Inferior parietal cortex (tissue), 1 donor: ENCODE data around the gene ARHGEF7.

Source experiments
- DNase-seq: peaks from one replicate; pipeline ENCODE4 v3.0.0-alpha.2; 2016; ENCODE audit errors: extremely low spot score

ARHGEF7 gene

DNA sequence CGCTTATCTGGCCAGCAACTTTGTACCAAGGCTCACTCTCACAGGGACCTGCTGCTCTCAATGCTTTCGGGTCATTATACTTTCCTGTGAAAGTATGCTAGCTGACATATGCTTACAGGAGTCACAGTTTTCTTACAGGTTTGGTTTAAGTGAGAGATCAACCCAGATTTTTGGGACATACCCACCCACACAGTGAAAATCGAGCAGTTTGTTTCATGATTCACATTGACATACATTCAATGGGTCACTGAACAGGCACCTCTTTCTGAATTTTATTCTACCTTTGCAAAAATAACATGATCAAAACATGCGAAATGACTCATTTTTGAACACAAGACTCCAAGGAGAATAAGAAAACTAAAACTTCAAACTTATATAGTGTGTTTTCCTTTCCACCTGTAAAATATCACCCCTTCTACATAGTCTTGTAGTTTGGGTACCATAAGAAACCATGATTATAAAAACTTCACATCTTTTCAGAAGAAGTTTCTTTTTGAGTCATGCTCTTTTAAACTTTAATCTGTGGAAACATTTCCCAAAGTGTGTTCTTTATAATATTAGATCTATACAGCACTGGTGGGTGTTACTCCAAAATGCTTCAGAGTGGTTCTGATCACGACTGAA lies 161.0 kb downstream of the ARHGEF7 start:
- DNase-seq: no peak

DNA sequence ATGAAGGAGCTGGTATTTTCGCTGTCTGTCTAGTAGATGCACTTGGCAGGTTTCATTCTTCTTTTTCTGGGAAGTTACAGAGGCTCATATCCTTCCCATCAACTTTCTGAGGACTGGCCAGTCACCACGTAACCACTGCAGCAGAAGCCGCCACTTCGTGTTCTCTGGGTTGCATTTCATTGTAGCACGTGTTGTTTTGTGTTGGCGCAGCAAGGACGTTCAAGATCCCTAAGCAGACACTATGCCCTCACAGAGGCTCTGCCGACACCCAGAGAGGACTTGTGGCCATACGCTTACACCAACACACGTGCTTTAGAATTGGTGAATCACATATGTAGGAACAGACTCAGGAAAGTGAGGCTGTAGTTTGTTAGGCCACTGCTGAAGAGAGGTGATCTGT lies 163.1 kb downstream of the ARHGEF7 start:
- no peak for DNase-seq

DNA sequence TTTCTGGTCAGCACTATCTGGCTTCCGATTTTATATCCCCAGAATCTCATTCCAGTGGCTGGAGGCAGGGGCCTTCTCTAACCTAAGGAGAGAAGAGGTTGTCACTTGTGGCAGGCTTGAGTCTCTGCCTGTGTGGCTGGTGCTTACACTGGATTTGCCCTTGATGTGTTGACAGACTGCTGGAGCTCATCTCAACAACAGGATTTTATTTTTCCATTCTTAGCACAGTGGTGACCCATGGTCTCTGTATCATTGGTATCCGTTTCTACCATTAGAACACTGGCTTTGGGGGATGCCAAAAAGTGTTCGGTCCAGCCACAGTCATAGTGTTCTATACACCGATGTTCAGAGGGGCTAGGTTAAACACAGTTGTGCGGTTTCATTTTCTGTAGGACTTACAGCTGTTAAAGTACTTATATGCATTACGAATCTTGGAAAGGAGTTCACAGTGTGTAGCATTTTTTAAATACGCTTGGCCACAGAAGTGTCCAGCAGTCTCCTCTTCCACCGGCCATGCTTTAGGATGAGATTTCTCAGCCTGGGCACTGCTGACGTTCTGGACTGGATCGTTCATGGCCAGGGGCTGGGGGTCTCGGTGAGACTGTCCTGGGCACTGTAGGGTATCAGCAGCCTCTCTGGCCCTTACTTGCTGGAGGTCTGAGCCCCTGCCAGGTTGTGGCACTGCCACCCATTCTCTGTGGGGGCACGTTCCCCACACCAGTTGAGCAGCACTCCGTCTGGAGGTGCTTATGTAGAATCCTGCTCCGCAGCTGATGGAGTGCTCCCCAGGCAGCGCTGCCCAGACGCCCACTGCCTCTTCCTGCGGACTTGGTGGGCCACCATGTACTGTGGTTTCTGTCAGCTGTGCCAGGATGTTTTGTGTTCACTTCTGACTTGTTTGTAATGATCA lies 163.9 kb downstream of the ARHGEF7 start:
- DNase-seq: no peak

DNA sequence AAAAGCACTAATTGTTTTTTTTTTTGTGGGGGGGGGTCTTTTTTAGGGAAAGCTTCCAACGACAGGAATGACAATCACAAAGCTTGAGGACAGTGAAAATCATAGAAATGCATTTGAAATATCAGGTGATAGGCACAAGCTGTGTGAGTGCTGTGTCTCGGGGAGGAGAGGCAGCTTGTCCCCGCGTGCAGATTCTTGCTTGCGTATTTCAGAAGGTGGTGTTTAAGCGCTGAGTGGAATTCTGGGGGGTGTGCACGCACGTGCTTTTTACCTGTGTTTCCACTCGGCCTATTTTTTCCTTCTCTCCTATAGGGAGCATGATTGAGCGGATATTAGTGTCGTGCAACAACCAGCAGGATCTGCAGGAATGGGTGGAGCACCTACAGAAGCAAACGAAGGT lies 165.1 kb downstream of the ARHGEF7 start:
- no peak for DNase-seq

DNA sequence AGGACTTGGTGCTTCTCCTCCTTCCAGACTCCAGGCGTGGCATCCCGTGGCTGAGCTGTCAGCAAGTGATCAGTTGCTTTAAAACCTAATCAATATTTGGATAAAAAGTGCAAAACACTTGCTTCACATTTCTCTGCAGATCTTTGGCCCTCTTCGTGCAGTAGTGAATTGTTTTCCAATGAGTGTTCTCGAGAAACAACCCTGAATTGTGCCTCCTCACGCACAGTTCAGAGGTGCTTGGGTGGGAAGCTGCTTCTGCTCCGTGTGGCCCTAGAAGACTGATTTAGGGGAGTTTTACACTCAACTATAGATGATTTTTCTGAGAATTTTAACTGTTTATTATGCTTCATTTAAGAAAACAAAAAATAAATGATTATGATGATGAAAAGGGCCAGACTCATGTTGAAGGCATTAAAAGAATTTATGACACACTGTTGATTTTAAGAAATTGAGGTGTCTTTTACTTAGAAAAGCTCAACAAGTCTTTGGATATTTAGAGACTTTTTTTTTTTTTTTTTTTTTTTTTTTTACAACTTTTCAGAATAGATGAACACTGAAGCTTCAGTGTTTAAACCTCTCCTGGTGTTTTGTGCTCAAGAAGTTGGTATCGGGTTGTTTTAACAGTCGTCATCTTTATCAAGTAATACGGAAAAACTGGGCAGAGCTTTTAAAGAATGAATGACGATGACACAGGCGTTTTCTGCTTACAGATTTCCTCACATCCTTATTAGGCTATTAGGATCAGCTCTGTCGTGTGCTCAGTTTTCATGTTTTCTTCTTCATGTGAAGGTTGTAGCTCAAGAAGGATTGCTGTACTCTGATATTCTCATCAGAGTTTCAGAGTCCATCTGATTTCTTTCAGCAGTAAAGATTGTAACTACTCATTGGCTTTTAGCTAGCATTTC lies 165.8 kb downstream of the ARHGEF7 start:
- no peak for DNase-seq

DNA sequence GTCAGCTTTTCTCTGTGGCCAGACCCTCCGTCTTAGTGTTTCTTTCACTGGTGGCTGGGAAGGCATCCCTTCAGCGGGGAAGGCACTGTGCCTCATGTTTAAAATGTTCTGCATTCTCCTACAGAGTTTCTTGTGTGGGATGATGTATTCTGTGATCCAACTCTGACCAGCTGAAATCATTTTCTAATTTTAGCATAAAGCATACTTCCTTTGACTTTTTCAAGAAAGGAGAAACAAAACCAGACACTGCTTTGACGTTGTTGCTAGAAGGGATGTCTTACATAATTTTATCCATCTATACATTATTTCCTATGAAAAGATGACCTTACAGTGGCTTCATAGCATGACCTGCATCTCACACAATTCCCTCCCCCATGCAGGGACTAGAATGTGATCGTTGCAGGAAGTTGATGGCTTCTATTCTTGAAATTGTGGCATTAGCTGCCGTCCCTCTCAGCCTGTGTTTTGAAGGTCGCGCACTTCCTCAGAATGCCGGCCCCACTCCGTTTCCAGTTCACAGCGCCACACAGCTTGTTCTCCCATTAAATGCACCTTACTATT lies 166.7 kb downstream of the ARHGEF7 start:
- no peak for DNase-seq

DNA sequence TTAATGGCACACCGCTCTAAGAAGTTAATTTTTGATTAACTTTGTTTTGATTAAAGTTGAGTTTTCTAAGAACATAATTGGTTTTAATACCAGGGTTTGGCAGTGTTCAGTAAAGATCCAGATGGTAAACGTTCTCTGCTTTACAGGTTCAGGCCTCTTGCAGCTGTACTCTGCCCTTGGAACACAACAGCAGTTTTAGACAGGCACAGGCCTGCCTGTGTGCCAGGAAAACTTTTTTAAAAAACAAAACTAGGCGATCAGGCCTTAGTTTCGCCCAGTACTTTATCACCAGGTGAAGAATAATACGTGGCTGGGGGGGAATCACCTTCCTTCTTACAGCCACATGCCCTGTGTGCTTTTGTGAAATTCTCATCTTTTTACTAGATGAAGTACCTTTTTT lies 167.3 kb downstream of the ARHGEF7 start:
- DNase-seq: no peak

DNA sequence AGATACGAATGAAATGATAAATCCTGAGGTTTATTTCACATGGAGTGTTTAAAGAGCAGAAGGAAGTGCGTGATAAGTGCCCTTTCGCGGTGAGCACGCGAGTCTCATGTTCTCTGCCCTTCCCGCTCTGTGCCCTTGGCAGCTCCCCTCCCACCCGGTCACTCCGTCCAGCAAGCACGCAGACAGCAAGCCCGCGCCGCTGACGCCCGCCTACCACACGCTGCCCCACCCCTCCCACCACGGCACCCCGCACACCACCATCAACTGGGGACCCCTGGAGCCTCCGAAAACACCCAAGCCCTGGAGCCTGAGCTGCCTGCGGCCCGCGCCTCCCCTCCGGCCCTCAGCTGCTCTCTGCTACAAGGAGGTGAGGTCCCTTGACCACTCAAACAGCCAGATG lies 167.9 kb downstream of the ARHGEF7 start:
- DNase-seq: no peak

DNA sequence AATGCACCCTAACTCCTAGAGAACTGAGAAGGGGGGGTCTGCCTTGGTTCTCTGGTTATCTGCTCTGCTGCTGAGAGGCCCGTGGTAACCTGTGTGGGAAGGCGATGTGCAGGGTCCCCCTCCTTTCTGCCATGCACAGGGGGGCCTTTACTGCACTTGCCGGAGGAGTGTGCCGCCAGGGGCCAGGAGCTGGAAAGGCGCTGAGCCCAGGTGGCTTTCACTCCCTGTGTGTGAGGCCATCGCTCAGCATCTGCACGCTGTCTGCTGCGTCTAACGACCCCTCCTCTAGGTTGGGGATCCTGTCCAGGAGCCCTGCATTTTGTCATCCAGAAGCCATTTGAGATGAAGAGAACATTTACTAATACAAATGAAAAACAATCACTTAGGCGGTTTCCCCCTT lies 168.3 kb downstream of the ARHGEF7 start:
- no peak for DNase-seq

DNA sequence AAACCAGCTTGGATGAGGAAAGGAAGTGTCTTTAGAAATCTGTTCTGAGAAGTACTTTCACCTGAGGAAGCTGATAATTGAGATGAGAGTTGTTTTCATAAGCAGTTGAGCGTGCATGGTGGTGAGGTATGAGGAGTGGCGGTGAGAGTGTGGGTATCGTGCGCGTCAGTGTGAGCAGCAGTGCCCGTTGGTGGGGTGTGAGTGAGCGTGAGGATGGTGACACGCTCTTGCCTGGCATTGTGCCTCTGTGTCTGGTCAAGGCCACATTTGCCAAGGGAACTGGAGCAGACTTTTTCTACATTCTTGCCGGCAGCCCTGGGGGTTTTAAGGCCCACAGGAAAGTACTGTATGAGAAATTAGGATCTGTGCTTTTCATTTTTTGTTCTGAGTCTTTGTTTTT lies 168.9 kb downstream of the ARHGEF7 start:
- no peak for DNase-seq

DNA sequence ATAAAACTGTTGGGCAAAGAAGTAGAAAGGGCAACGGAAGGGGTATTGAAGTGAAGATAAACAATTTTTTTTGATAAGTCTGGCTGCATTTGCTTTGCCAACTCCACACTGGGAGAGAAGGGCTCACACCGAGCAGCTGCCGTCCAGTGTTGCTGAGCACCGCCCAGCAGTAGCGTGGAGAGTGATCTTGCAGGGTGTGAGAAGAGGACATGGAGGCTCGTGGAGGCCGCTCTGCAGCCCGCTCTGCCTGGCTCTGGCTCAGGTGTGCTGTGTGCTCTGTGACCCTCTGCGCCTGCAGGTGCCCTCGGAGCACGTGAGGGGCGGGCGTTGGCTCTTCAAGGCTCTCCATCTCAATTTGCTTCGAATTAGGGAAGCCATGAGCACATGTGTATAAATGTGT lies 169.5 kb downstream of the ARHGEF7 start:
- no peak for DNase-seq

DNA sequence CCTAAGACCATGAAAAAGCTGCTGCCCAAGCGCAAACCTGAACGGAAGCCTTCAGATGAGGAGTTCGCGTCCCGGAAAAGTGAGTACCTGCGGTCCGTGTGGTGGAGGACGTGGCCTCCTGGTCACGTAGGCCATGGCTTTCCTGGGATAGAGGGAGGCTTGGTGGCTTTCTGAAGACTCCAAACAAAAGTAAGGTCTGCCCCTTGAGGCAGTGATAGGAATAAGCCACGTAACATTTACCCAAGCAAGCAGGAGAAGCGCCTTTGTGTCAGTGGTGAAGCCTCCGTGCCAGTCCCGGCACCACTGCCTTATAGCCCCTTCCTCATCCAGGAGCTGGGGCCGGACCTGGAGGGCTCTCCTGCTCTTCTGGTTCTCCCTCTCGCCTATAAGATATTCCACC lies 171.1 kb downstream of the ARHGEF7 start:
- DNase-seq: no peak

DNA sequence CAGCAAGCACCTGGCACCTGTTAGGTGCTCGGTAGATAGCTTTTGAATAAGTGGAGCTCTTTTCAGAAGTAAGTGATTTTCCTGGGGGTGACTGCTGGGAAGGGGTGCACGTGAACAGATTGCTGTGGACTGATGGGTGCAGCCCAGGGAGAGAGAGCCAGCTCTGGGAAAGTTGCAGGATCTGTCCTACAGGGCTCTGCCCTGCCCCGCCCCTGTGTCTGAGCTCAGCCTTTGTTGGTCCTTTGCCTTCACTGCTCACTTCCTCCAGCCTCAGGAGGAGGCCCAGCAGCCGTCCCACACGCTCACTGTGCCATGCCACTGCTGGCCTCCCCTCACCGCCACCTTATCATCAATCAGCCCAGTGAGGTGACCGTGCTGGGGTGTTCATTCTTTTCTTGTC lies 171.6 kb downstream of the ARHGEF7 start:
- DNase-seq: no peak

DNA sequence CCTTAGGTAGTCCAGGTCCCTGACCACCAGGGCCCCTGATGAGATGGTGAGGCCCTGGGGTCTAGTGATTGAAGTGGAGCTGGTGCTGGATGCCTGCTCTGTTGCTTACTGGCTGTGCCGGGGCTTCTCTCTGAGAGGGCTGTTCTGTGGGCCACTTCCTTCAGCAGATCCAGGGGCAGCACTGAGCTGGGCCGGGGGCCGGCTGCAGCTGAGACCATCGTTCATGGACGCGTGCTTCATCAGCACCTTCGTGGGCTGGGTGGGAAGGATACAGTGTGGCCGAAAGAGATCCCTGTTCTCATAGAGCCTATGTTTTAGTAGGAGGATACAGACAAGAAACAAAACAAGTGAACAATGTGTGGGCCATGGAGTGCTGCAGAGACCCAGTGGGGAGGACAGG lies 172.1 kb downstream of the ARHGEF7 start:
- DNase-seq: no peak

DNA sequence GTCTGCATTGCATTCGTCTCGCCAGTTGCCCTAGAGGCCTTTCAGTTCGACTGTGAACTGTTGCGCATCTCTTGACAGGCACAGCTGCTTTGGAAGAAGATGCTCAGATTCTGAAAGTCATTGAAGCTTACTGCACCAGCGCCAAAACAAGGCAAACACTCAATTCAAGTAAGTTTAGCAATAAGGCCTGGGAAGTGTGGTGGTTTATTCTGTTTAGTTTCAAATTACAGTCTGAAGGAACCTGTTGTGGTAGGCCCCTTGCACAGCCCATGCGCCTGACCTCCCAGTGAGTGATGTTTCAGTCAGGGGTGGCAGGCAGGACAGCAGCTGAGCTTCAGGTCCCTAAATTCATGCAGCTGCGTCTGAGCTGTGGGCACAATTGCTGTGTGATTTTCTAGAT lies 173.2 kb downstream of the ARHGEF7 start:
- no peak for DNase-seq

DNA sequence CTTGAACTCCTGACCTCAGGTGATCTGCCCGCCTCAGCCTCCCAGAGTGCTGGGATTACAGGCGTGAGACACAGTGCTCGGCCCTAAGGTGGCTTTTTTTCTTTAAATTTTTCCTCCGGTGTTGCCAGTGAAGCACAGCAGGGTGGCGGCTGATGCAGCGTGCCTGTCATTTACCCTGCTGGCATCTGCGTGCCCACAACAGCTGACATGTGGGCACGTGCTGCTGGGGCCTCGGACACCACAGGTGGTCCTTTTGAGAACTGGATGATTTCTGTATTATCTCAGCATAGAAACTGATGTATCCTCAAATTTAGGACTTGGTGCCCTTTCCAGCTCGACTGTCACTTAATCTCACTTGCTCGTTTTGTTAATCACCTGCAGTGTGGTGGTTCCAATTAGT lies 174.1 kb downstream of the ARHGEF7 start:
- DNase-seq: no peak

DNA sequence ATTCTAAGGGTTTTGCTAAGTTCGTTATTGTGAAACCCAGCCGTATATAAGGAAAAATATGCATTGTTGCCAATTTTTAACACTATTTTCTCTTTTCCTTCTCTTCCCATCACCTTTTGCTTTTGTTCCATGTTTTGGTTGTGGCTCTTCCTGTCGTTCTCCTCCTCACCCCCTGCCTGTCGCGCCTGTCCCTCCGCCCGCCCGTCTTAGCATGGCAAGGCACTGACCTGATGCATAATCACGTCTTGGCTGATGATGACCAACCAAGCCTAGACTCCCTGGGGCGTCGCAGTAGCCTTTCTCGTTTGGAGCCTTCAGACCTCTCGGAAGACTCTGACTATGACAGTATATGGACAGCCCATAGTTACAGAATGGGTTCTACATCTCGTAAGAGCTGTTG lies 176.8 kb downstream of the ARHGEF7 start:
- no peak for DNase-seq

DNA sequence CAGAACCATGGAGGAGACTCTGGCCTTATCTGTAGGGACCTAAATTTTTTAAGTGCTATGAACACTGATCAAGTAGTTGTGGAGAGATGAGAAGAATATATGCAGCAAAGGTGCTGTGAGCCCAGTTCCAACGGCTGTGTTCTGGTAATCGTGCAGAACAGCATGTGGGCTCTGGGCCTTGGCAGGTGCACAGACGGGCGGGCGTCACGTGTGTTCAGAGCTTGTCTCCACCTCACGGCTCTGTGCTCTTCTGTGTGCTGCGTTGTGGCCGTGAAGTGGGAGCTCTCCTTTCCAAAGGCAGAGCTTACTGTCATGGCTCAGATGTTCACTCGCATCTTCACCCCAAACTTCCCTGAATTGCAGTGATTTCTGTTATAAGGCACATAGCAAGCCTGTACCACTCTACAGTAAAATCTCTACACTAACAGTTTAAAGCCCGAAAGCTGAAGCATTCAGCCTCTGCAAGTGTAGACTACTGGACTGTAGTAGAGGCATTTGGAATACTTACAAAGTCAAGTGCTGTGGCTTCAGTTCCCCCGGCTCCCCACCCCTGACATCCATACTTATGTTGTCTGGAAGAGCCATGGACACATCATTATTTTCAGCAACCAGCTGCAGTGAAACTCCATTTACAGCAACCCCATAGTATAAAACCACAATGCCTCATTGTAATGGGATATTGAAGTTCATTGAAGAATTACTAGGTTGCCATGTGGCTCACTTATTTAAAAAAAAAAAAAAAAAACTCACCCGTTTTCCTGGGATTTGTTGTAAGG lies 177.8 kb downstream of the ARHGEF7 start:
- DNase-seq: no peak

DNA sequence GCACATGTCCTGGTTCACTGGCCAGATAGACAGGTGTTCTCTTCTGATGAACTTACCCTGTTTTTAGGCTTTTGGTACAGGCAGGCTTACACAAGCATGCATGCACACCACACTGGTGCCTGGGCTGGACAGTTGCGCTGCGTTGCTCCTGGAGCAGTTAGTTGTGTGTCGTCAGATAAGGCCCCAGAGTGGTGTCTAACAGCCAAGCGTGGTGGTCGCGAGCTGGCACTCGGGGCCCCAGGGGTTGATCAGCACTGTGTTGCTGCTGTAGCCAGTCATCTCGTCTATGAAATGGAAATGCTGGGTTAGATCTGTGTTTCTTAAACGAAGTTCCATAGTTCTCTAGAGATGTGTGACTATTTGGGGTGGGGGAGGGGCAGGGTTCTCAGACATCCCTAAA lies 180.8 kb downstream of the ARHGEF7 start:
- DNase-seq: no peak

DNA sequence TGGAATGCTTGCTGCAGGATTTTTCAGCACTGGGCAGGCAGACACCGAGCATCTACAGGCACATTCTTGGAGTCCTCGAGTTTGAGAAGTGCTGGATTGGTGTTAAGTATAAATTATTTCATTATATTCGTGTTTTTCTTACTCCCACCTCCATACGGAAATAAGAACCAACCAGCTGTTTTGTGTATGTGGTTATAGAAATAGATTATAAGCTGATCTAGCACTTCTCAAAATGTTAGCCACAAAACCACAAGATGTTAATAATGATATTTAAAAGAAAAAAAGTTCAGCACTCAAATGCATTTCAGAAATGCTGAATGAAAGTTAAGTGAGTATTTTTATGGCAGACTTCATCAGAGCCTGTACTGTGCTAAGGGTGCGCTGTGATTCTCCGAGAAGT lies 181.3 kb downstream of the ARHGEF7 start:
- no peak for DNase-seq

DNA sequence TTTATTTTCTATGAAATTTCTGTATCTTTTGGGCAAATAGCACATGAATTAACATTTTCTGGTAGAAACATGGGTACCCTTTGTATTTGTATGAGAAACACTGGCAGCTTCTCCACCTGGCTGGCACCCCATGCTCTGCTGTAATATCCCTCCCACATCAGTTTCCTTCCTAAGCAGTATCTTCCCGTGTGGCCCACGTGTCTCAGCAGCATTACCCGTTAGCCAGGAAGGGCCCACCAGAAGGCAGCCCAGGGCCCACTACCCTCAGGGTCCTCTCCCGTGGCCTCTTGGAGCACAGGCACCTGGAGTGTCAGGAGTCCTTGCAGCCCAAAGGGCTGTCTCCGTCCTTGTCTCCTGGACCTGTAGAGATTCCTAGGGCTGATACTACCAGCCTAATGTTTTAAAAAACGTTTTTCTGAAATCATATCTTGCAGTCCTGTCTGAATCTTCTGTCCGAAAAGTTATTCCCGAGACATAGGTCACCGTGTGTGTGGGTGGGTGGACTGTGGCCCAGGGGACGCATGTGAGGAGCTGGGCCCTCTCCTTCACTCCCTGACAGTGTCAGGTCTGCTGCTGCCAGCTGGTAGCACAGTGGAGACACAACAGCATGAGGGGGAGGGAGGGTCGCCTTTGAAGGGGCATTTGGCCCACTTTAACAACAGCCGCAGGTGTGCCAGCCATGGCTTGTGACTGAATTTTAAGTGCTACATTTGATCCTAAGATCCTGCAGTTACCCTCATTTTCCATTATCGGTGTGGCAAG lies 183.3 kb downstream of the ARHGEF7 start:
- no peak for DNase-seq
